ENCODE results near the gene DOCK2.

DNA sequence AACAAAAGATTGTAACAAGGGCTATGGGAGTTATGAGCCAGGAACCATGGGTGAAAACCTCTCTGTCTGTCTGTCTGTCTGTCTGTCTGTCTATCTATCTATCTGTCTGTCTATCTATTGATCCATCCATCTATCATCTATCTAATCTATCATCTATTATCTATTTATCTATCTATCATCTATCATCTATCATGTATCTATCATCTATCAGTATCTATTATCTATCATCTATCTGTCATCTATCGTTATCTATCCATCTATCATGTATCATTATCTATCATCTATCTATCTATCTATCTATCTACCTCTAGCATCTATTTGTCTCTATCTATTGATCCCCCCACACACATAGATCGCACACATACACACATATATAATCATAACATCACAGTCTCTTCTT is 230.3 kb downstream of the DOCK2 start:
- TF ChIP-seq, protein P1, sequence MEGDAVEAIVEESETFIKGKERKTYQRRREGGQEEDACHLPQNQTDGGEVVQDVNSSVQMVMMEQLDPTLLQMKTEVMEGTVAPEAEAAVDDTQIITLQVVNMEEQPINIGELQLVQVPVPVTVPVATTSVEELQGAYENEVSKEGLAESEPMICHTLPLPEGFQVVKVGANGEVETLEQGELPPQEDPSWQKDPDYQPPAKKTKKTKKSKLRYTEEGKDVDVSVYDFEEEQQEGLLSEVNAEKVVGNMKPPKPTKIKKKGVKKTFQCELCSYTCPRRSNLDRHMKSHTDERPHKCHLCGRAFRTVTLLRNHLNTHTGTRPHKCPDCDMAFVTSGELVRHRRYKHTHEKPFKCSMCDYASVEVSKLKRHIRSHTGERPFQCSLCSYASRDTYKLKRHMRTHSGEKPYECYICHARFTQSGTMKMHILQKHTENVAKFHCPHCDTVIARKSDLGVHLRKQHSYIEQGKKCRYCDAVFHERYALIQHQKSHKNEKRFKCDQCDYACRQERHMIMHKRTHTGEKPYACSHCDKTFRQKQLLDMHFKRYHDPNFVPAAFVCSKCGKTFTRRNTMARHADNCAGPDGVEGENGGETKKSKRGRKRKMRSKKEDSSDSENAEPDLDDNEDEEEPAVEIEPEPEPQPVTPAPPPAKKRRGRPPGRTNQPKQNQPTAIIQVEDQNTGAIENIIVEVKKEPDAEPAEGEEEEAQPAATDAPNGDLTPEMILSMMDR (IDR thresholded peaks at IDR 0.05) = no peak
- TF ChIP-seq EP300 (IDR thresholded peaks at IDR 0.05) (no peak), POLR2AphosphoS5 (IDR thresholded peaks at IDR 0.05) (no peak)
